OCI-LY1 (cell line): ENCODE results near the gene KRTAP29-1.

Experiments used
- H2AFZ ChIP-seq: fragments of 200-600 bp; sonication (generic), shearing (Covaris generic); 2 replicates; pipeline ENCODE4 v1.6.0; 2014; ENCODE audit warnings: antibody characterized with exemption, mild to moderate bottlenecking, low read length
- H3F3A ChIP-seq: fragments of 200-600 bp; sonication (generic), shearing (Covaris generic); 2 replicates; pipeline ENCODE4 v1.6.0; 2014; ENCODE audit warnings: mild to moderate bottlenecking, antibody characterized with exemption, low read length, moderate library complexity; ENCODE audit not compliant: insufficient read depth
- H3K27ac ChIP-seq: fragments of 200-600 bp; sonication (generic); 2 replicates; pipeline ENCODE4 v1.5.1; 2014; ENCODE audit warnings: low read length, mixed run types, mild to moderate bottlenecking, low read depth; ENCODE audit not compliant: poor library complexity, severe bottlenecking
- H3K27me3 ChIP-seq: fragments of 200-600 bp; sonication (generic); 2 replicates; pipeline ENCODE4 v1.6.0; 2014; ENCODE audit warnings: antibody characterized with exemption, mild to moderate bottlenecking, low read length, moderate library complexity; ENCODE audit not compliant: insufficient read depth
- H3K36me3 ChIP-seq: fragments of 200-600 bp; sonication (generic); 2 replicates; pipeline ENCODE4 v1.6.1; 2014; ENCODE audit warnings: mild to moderate bottlenecking, antibody characterized with exemption, low read length, moderate library complexity, mixed read lengths; ENCODE audit not compliant: insufficient read depth
- H3K4me1 ChIP-seq: fragments of 200-600 bp; sonication (generic); 2 replicates; pipeline ENCODE4 v1.5.1; 2014; ENCODE audit warnings: mild to moderate bottlenecking, low read length, moderate library complexity; ENCODE audit not compliant: insufficient read depth, severe bottlenecking
- H3K4me2 ChIP-seq: fragments of 200-600 bp; sonication (generic), shearing (Covaris generic); 2 replicates; pipeline ENCODE4 v1.6.1; 2014; ENCODE audit warnings: low read length
- H3K4me3 ChIP-seq: fragments of 200-600 bp; sonication (generic); 2 replicates; pipeline ENCODE4 v1.5.1; 2014; ENCODE audit warnings: low read length, low read depth, mild to moderate bottlenecking, mixed read lengths; ENCODE audit not compliant: poor library complexity, severe bottlenecking
- H3K79me2 ChIP-seq: fragments of 200-600 bp; shearing (Covaris generic); 2 replicates; pipeline ENCODE4 v1.6.1; 2016; ENCODE audit warnings: mixed run types, low read length, mixed read lengths; ENCODE audit not compliant: insufficient read depth
- H3K9ac ChIP-seq: fragments of 200-600 bp; sonication (generic), shearing (Covaris generic); 2 replicates; pipeline ENCODE4 v1.6.1; 2014; ENCODE audit warnings: mild to moderate bottlenecking, low read length, mixed read lengths
- H3K9me2 ChIP-seq: fragments of 200-600 bp; sonication (generic), shearing (Covaris generic); 2 replicates; pipeline ENCODE4 v1.6.1; 2014; ENCODE audit warnings: low read depth, mild to moderate bottlenecking, low read length, mixed read lengths
- H3K9me3 ChIP-seq: fragments of 200-600 bp; shearing (Covaris generic); 2 replicates; pipeline ENCODE4 v1.6.1; 2014; ENCODE audit warnings: low read length, mixed read lengths
- H4K20me1 ChIP-seq: fragments of 200-600 bp; sonication (generic), shearing (Covaris generic); 2 replicates; pipeline ENCODE4 v1.6.0; 2016; ENCODE audit warnings: mild to moderate bottlenecking, low read length; ENCODE audit not compliant: insufficient read depth
- EZH2 ChIP-seq: fragments of 200-600 bp; sonication (generic), shearing (Covaris generic); IDR thresholded peaks from 2 replicates; pipeline ENCODE4 v1.8.0; 2017; ENCODE audit warnings: borderline replicate concordance, mixed run types, mild to moderate bottlenecking, antibody characterized with exemption, low read length, moderate library complexity, mixed read lengths
- TF ChIP-seq, protein P1 (sequence below): fragments of 200-600 bp; sonication (generic), shearing (Covaris generic); IDR thresholded peaks from 2 replicates; pipeline ENCODE4 v1.5.1; 2017; ENCODE audit warnings: mild to moderate bottlenecking, antibody characterized with exemption, low read length, moderate library complexity, mixed read lengths

KRTAP29-1 gene

GRCh38 chr17:41327411-41328120, 24.9 kb upstream of the KRTAP29-1 start:
- H3K9me3 ChIP-seq: no peaks in the 10 kb centered on the region
- no peaks in the 10 kb centered on the region for H3K79me2 ChIP-seq
- TF ChIP-seq EZH2: no peak
- TF ChIP-seq, protein P1, sequence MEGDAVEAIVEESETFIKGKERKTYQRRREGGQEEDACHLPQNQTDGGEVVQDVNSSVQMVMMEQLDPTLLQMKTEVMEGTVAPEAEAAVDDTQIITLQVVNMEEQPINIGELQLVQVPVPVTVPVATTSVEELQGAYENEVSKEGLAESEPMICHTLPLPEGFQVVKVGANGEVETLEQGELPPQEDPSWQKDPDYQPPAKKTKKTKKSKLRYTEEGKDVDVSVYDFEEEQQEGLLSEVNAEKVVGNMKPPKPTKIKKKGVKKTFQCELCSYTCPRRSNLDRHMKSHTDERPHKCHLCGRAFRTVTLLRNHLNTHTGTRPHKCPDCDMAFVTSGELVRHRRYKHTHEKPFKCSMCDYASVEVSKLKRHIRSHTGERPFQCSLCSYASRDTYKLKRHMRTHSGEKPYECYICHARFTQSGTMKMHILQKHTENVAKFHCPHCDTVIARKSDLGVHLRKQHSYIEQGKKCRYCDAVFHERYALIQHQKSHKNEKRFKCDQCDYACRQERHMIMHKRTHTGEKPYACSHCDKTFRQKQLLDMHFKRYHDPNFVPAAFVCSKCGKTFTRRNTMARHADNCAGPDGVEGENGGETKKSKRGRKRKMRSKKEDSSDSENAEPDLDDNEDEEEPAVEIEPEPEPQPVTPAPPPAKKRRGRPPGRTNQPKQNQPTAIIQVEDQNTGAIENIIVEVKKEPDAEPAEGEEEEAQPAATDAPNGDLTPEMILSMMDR: no peak
- H3K27ac ChIP-seq: no peak overlapping the region
- no peaks in the 10 kb centered on the region for H3K27me3 ChIP-seq
- no peak overlapping the region for H2AFZ ChIP-seq
- no peak overlapping the region for H3K4me2 ChIP-seq
- no peak overlapping the region for H3K4me3 ChIP-seq
- H3K9ac ChIP-seq: no peak overlapping the region
- H3K4me1 ChIP-seq: no peaks in the 10 kb centered on the region
- no peaks in the 10 kb centered on the region for H4K20me1 ChIP-seq
- H3K36me3 ChIP-seq: no peaks in the 10 kb centered on the region
- no peaks in the 10 kb centered on the region for H3F3A ChIP-seq
- H3K9me2 ChIP-seq: no peaks in the 10 kb centered on the region

DNA sequence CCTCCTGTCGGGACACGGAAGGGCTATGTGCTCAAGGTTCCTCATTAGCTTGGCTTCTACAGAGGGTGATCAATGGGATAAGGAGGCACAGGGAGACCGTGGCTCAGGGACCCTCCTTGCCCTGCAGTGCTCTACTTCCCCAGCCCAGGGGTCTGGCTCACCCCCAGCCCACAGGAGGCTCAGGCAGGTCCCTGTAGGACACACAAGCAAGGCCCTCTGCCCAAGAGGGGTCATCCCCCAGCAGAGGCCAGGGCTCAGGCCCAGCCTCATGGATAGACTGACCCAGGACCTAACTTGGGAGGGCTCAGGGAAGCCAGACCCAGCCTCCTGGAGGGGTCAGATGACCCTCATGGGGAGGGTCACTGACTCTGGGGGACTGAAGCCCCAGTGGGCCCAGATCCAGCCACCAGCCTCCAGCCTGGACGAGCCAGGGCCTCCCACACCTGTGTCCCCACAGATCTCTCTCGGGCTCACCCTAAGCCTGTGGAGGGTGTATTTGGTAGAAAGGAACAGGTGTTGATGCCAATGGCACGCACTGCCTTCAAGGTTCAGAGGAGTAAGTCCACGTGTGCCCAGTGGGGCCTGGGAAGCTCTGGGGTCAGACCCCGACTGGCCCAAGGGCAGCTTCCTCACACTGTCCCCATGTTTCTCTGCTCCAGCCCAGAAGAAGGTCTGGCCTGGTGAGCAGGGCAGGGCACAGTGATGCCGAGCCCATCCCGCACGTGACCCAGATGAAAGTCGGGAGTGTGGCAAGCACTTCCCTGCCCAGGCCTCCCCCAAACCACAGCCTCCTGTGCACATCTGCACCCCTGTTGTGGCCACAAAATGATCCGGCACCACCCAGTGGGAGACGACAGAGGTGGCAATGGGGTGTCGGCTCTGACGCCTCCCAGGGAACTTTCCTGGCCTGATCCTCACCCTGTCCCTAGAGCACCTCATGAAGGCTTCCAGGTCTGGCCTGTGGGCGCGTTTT, 23.8 kb upstream of the KRTAP29-1 start:
- Histone ChIP-seq H3K9ac (no peak overlapping the region), H3F3A (no peaks in the 10 kb centered on the region), H3K36me3 (no peaks in the 10 kb centered on the region), H3K4me1 (no peaks in the 10 kb centered on the region), H3K4me3 (no peak overlapping the region), H4K20me1 (no peaks in the 10 kb centered on the region), H3K27me3 (no peaks in the 10 kb centered on the region), H3K9me2 (no peaks in the 10 kb centered on the region), H3K27ac (no peak overlapping the region), H3K9me3 (no peaks in the 10 kb centered on the region), H3K79me2 (no peaks in the 10 kb centered on the region), H3K4me2 (no peak overlapping the region), H2AFZ (no peak overlapping the region)
- TF ChIP-seq, protein P1: no peak
- TF ChIP-seq EZH2: no peak

GRCh38 chr17:41325611-41326010, 23.0 kb upstream of the KRTAP29-1 start:
- H2AFZ ChIP-seq: no peak overlapping the region
- H3K4me3 ChIP-seq: no peak overlapping the region
- H3K36me3 ChIP-seq: no peaks in the 10 kb centered on the region
- H3K9me3 ChIP-seq: no peaks in the 10 kb centered on the region
- TF ChIP-seq, protein P1: no peak
- no peak for TF ChIP-seq EZH2
- H3F3A ChIP-seq: no peaks in the 10 kb centered on the region
- H4K20me1 ChIP-seq: no peaks in the 10 kb centered on the region
- no peak overlapping the region for H3K9ac ChIP-seq
- no peaks in the 10 kb centered on the region for H3K4me1 ChIP-seq
- H3K27ac ChIP-seq: no peak overlapping the region
- no peak overlapping the region for H3K4me2 ChIP-seq
- no peaks in the 10 kb centered on the region for H3K9me2 ChIP-seq
- H3K79me2 ChIP-seq: no peaks in the 10 kb centered on the region
- no peaks in the 10 kb centered on the region for H3K27me3 ChIP-seq
